HEK293T (cell line): Measurements from ENCODE around the gene MADD.

Experiments
- BHLHE40 ChIP-seq: fragments of 450-650 bp; IDR thresholded peaks from 2 replicates; pipeline ENCODE4 v1.6.1; 2016; ENCODE audit warnings: mild to moderate bottlenecking, moderate library complexity, borderline replicate concordance
- FOXA1 ChIP-seq: fragments of 450-650 bp; IDR thresholded peaks from 2 replicates; pipeline ENCODE4 v1.6.1; 2016; ENCODE audit warnings: mild to moderate bottlenecking
- HDGF ChIP-seq: fragments of 450-650 bp; IDR thresholded peaks from 2 replicates; pipeline ENCODE4 v1.6.1; 2017; ENCODE audit warnings: antibody characterized with exemption, borderline replicate concordance
- NFRKB ChIP-seq: fragments of 450-650 bp; IDR thresholded peaks from 2 replicates; pipeline ENCODE4 v1.6.1; 2016; ENCODE audit warnings: mild to moderate bottlenecking, moderate library complexity
- SUZ12 ChIP-seq: fragments of 450-650 bp; IDR thresholded peaks from 2 replicates; pipeline ENCODE4 v1.6.1; 2016; ENCODE audit warnings: mild to moderate bottlenecking

DNA sequence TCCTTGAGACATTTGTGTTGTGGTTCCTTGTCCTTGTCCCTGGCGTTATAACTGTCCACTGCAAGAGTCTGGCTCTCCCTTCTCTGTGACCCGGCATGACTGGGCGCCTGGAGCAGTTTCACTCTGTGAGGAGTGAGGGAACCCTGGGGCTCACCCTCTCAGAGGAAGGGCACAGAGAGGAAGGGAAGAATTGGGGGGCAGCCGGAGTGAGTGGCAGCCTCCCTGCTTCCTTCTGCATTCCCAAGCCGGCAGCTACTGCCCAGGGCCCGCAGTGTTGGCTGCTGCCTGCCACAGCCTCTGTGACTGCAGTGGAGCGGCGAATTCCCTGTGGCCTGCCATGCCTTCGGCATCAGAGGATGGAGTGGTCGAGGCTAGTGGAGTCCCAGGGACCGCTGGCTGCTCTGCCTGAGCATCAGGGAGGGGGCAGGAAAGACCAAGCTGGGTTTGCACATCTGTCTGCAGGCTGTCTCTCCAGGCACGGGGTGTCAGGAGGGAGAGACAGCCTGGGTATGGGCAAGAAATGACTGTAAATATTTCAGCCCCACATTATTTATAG lies 59.6 kb downstream of the MADD start:
- TF ChIP-seq NFRKB (no peak), HDGF (no peak), BHLHE40 (no peak), FOXA1 (no peak), SUZ12 (no peak)
